Upper lobe of left lung (tissue), 4 donors: ENCODE results near the gene AGPS.

Experiments used
- EP300 ChIP-seq, 4 donors: sonication (generic); formaldehyde crosslinking; IDR thresholded peaks; one replicate each; pipeline ENCODE4 v1.5.1; 2017; ENCODE audit warnings: antibody characterized with exemption in 4 of 4, control low read depth in 2 of 4
- POLR2A ChIP-seq, 4 donors: fragments of 450-650 bp; IDR thresholded peaks; one replicate each; pipeline ENCODE4 v1.5.1; 2016 to 2017; ENCODE audit warnings: antibody characterized with exemption in 4 of 4, mild to moderate bottlenecking in 2 of 4
- TF ChIP-seq, protein P1 (sequence below), 6 experiments: fragments of 450-650 bp in 4 of 6; fragments of 200-600 bp in 2 of 6; sonication (generic) in 2 of 6; IDR thresholded peaks; one replicate each; pipeline ENCODE4 v1.5.1; 2016 to 2019; ENCODE audit warnings: antibody characterized with exemption in 6 of 6

DNA sequence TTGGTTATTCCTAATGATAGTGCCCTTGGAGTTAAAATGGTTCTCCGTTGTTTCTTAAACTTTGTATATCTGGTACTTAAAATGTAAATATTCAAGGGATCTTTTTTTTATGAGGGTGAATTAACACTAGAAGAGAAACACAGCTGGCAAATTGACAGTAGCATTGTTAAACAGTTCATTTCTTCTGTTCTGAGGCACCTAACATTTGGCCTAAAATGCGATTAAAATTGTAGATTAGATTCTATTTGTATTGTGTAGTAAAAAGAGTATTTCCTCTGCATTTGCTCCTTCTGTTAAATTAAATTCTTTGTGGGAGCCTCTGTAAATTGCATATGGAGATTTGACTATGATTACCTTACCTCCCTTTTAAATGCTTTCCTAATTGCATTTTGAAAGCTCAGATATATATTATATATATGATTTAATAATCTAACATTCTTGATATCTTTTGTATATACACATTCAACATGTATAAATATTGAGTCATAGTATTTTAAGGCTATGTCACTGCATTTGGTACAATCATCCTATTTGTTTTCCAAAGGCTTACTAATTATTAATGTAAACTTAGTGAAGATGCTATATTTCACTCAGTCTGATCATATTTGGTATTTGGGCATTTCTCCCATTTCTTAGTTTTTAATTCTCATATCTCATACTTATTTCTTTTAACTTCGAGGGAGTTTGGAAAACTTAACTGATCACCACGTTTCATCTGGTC, 124.4 kb downstream of the AGPS start:
- TF ChIP-seq POLR2A (IDR thresholded peaks at IDR 0.05) = no peak
- TF ChIP-seq, protein P1, sequence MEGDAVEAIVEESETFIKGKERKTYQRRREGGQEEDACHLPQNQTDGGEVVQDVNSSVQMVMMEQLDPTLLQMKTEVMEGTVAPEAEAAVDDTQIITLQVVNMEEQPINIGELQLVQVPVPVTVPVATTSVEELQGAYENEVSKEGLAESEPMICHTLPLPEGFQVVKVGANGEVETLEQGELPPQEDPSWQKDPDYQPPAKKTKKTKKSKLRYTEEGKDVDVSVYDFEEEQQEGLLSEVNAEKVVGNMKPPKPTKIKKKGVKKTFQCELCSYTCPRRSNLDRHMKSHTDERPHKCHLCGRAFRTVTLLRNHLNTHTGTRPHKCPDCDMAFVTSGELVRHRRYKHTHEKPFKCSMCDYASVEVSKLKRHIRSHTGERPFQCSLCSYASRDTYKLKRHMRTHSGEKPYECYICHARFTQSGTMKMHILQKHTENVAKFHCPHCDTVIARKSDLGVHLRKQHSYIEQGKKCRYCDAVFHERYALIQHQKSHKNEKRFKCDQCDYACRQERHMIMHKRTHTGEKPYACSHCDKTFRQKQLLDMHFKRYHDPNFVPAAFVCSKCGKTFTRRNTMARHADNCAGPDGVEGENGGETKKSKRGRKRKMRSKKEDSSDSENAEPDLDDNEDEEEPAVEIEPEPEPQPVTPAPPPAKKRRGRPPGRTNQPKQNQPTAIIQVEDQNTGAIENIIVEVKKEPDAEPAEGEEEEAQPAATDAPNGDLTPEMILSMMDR (IDR thresholded peaks at IDR 0.05) = no peak
- TF ChIP-seq EP300 (IDR thresholded peaks at IDR 0.05) = no peak
